ENCODE measurements around the gene VPS37D. TPM values are rescaled to one million over a fixed set of nuclear protein-coding genes. Genes with fewer than 3 reads are reported as not detected.
"Not testable (repeated sequence)": the region's sequence is repeated elsewhere in the genome, so short reads cannot be mapped to it uniquely, and the experiment has no call there.

Gene VPS37D
- total RNA-seq, 1 experiment from 2014 or later: 8.3 TPM

DNA sequence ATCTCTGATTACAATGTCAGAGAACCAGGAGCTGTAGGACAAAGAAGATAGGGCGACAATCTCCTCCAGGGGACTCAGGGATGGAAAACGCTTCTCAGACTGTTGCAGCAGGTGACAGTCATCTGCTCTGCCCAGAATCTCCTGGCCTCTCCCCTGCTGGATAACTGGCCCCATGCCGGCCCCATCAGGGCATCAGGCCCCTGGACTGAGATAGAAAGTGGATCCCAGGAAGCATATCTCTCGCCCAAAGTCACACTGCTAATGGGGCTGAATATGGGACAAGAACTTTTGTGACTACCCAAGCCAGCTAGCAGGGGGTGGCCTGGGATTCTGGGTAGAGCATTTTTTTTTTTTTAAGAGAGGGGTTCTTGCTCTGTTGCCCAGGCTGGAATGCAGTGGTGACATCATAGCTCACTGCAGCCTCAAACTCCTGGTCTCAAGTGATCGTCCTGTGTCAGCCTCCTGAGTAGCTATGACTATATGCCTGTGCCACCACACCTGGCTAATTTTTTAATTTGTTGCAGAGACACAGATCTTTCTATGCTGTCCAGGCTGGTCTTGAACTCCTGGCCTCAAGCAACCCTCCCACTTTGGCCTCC lies 22.8 kb upstream of the VPS37D start:
- no peak for DNase-seq (ENCODE audit: low spot score)
- in situ Hi-C loops (cut with HindIII; ENCODE audit: low sequenced_read_pairs): no loop called here

DNA sequence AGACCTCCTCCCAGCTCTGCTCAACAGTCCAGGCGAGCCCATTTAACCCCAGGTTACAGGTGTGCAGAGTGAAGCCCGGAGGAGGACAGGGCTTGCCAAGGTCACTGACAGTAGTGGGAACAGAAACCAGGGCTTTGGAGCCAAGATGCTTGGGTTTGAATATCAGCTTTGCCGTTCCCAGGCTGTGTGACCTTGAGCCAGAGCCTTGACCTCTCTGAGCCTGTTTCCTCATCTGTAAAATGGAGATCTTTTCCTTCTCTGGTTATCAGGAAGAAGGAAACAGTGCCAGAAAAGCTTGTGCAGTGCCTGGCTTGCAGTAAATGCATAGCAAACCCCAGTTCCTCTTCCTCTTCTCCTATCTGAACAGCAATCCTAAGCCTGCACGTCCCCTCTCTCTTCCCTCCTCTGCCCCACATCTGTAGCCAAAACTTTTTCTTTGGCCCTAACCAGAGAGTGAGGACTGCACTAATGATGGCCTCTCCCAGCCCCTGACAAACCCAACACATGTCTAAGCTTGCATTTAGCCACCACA lies 21.9 kb upstream of the VPS37D start:
- DNase-seq (ENCODE audit: low spot score): no peak
- in situ Hi-C loops (cut with HindIII; ENCODE audit: low sequenced_read_pairs): no loop called here

DNA sequence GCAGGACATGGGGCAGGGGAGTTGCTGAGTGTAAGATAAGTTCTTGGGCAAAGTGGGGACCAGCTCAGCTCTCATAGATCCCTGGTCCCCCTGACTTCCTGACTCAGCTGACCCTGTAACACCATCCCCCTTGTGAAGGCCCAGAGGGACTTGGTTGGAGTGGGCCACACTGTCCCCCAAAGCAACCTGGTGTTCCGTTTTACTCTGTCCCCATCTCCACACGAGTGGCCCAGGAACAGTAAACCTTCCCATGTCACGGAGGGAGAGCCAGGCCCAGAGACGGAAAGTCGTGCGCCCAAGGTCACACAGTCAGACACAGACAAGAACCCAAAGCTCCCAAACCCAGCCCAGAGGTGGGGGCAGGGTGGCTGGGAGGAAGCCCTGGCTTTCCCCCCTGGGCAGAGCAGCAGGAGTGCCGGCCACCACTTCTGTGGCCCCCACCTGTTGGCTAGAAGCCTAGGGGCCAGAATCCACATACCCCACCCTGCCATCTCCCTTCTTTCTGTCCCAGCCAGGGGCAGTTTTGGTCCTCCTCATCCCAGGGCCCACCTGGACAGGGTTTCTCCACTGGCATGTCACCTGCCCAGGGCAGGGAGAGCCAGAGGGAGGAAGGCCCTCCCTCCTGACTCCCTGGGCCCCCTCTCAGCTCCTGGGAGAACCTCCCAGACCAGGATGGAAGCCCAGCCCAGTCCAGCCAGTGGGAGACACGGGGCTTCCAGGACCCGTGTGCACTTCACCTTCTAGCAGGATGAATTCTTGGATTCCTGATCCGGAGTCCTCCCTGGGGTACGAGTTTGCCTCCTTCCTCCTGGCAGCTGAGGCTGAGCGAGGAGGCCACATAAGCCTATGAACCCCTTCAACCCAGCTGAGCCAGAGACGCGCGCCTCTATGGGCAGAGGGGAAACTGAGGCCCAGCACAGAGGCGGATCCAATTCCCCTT lies 20.6 kb upstream of the VPS37D start:
- in situ Hi-C loops (cut with HindIII; ENCODE audit: low sequenced_read_pairs): no loop called here
- DNase-seq (ENCODE audit: low spot score): no peak

DNA sequence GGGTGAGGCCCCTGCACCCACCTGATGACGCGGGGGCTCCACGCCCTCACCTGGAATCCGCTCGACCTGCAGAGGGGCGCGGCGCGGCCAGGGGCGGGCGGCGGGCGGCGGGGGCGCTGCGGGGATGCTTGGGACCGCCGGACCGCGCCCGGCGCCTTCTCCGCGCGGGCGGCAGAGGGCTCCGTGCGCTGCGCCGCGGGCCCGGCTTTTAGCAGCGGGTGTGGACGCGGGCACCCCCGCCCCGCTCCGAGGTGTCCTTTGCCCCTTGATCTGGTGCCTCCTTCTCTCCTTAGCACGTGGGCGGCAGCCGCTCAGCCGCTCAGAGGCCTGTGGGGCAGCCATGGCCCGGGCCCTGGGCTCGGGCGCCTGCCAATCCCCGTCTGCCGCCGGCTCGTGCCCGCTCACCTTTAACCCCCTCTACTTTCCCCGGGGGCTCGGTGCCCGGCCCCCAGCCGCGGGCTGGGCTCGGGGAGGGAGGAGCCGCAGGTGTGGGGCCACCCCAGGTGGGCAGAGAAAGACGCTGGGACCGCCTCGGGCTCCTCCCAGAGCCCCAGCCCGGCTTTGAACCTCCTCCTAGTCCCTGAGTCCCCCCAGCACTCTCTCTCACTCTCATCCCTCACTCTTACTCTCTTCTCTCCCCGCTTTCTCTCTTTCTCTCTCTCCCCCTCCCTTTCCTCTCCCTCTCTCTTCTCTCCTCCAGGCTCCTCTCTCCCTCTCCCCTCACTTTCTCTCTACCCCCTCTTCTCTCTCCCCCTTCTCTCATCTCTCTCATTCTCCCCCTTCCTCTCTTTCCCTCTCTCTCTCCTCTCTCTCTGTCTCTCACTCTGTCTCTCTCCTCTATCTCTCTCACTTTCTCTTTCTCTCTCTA lies 19.7 kb upstream of the VPS37D start:
- no peak for DNase-seq (ENCODE audit: low spot score)

DNA sequence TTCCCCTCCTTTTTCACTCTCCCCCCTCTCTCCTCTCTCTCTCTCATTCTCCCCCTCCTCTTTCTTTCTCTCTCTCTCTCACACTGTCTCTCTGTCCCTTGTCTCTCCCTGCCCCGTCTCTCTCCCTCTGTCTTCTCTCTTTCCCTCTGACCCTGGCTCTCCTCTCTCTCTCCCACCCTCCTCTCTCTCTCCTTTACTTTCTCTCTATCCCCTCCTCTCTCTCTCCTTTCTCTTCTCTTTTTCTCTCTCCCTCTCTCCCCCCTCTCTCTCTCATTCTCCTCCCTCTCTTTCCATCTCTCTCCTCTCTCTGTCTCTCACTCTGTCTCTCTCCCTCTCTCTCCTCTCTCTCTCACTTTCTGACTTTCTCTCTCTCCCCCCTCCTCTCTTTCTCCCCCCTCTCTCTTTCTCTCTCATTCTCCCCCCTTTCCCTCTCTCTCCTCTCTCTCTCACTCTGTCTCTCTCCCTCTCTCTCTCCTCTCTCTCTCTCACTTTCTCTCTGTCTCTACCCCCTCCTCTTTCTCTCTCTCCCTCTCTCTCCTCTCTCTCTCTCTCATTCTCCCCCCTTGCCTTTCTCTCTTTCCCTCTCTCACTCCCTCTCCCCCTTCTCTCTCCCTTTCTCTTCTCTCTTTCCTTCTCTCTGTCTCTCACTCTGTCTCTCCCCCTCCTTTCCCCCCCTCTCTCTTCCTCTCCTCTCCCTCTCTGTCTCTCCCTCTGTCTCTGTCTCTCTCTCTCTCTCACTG lies 18.9 kb upstream of the VPS37D start:
- in situ Hi-C loops (cut with HindIII; ENCODE audit: low sequenced_read_pairs): no loop called here
- DNase-seq (ENCODE audit: low spot score): no peak

More for the DNA sequence above, 19.7 kb upstream of the VPS37D start:
- in situ Hi-C loops (cut with HindIII; ENCODE audit: low sequenced_read_pairs): no loop called here

DNA sequence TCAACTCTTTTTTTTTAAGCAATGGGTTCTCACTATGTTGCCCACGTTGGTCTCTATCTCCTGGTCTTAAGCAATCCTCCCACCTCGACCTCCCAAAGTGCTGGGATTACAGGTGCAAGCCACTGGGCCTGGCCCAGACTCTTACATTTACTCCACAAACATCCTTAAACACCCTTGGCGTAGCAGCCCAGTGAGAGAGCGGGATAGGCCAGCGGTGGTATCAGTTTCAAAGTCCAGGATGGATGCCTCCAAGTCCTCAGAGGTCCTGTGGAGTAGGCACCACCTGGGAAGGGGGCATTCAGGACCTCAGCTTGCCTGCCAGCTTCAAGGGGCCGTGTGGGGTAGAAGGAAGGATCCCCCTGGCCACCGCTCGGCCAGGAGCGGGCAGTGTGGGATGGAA lies 18.1 kb upstream of the VPS37D start:
- no peak for DNase-seq (ENCODE audit: low spot score)
- in situ Hi-C loops (cut with HindIII; ENCODE audit: low sequenced_read_pairs): no loop called here

DNA sequence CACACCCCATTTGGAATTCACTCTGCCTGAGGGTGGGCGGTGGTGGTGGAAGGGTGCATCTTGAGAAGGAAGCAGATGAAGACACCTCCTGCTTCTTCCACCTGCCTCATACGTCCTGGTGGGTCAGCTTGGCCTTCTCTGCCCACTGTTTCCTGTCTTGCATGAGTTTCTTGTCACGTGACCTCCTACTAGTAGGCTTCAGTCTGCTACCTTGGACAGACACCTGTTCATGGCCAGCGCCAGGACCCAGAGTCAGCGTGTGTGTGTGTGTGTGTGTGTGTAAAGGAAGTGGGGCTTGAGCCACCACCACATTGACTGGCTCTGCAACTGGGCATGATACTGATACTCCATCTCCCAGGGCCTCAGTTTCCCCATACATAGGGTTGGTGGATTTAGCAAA lies 17.1 kb upstream of the VPS37D start:
- in situ Hi-C loops (cut with HindIII; ENCODE audit: low sequenced_read_pairs): no loop called here
- DNase-seq (ENCODE audit: low spot score): no peak

DNA sequence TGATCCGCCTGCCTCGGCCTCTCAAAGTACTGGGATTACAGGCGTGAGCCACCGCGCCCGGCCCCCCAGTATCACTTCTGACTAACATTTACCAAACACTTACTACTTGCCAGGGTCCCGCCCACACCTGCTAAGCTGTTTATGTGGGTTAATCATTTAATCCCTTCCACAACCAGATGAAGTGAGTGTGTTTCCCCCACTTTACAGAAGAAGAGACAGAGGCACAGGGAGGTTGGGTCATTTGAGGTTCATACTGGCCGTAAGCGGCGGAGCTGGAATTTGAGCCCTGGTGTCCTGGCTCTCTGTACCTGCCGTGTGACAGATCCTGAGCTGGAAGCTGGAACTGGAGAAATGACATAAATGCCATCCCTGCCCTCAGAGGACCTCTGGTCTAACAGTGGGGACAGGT lies 15.1 kb upstream of the VPS37D start:
- DNase-seq (ENCODE audit: low spot score): no peak
- in situ Hi-C loops (cut with HindIII; ENCODE audit: low sequenced_read_pairs): no loop called here

DNA sequence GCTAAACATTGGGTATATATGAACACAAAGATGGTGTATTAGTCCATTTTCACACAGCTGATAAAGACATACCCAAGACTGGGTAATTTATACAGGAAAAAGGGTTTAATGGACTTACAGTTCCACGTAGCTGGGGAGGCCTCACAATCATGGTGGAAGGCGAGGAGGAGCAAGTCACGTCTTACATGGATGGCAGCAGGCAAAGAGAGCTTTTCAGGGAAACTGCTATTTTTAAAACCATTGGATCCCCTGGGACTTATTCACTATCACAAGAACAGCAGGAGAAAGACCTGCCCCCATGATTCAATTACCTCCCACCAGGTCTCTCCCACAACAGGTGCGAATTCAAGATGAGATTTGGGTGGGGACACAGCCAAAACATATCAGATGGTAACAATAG lies 12.3 kb upstream of the VPS37D start:
- DNase-seq (ENCODE audit: low spot score): not testable (repeated sequence)

DNA sequence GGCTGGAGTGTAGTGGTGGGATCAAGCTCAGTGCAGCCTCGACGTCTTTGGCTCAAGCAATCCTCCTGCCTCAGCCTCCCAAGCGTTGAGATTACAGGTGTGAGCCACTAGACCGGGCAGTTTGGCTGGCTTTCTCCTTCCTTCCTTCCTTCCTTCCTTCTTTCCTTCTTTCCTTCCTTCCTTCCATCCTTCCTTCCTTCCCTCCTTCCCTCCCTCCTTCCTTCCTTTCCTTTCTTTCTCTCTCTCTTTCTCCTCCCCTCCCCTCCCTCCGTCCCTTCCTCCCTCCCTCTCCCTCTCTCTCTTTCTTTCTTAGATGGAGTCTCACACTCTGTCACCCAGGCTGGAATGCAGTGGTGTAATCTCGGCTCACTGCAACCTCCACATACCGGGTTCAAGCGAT lies 7.6 kb upstream of the VPS37D start:
- in situ Hi-C loops (cut with HindIII; ENCODE audit: low sequenced_read_pairs): no loop called here

More for the DNA sequence above, 12.3 kb upstream of the VPS37D start:
- in situ Hi-C loops (cut with HindIII; ENCODE audit: low sequenced_read_pairs): not testable (repeated sequence)

DNA sequence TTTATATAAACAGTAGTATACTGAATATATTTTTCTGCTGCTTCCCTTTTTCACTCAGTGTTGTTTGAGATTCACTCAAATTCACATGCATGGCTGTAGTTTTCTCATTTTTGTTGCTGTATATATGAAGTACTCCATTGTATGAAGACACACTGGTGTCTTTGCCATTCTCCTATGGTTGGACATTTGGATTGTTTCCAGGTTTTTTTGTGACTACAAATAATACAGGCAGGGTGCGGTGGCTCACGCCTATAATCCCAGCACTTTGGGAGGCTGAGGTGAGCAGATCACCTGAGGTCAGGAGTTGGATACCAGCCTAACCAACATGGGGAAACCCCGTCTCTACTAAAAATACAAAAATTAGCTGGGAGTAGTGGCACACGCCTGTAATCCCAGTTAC lies 7.0 kb upstream of the VPS37D start:
- DNase-seq (ENCODE audit: low spot score); in situ Hi-C loops (cut with HindIII; ENCODE audit: low sequenced_read_pairs): not testable (repeated sequence)

More for the DNA sequence above, 7.6 kb upstream of the VPS37D start:
- no peak for DNase-seq (ENCODE audit: low spot score)

DNA sequence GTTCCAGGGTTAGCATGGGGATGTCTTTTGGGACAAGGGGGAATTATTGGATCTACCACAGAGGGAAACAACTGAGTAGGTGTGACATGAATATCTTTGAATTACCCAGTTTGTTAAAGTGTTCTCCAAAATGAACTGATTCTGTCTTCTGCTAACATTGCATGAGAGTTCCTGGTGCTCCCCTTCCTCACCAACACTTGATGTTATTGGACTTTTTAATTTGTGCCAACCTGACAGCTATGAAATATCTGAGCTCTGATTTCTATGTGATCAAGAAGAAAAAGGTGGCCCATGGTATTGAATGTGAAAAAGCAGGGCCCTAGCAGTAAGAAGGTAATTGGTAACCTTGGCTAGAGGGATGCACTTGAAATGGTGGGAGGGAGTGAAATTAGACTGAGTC lies 4.6 kb upstream of the VPS37D start:
- DNase-seq (ENCODE audit: low spot score): no peak
- in situ Hi-C loops (cut with HindIII; ENCODE audit: low sequenced_read_pairs): no loop called here

DNA sequence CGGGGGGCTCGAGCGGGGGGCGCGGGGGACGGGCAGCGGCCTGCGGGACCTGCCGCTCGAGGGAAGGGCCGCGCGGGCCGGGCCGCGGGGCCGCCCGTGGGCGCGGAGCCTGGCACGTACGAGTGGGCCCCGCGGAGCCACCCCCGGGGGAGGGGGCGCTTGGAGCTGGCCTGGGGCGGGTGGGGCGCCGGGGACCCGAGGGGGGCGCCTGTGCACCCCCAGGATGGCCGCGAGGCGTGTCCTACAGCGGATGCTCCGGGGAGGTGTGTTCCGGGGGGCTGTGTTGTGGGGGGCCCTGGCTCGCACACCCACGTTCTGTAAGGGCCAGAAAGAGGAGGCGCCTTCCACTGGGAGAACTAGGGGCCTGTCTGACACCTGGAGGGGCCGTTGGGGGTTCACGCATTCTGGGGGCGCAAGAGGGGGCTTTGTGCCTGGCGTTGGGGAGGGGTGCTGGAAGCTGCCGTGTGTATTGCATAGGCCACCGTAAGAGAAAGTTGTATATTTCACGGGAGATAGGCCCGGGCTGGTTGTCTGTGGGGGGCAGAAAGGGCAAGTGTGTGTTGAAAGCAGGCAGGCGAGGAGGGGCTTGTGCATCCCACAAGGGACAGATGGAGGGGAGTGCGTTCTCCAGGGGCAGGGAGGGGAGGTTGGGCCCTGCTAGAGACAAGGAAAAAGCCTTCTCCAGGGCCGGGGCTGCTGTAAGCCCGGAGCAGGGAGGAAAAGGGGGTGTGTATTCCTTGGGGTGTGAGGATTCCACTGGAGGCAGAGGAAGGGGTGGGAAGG lies 663 bp downstream of the VPS37D start:
- in situ Hi-C loops (cut with HindIII; ENCODE audit: low sequenced_read_pairs): no loop called here
- DNase-seq (ENCODE audit: low spot score): peak; percentile 32

DNA sequence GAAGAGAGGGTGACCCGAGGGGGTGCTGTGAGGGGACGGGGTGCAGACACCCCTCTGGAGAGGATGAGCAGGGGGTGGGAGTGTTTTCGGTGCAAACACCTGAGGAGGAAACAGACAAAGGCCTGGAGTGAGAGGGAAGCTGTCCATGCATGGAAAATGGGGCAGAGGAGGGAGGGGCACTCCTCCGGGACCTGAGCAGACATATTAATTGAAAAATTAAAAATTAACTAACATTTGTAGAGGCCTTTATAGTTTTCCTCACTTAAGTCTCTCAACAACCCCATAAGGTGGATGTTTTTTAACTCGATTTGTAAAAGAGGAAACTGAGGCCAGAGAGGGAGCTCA lies 1.2 kb downstream of the VPS37D start:
- in situ Hi-C loops (cut with HindIII; ENCODE audit: low sequenced_read_pairs): no loop called here

DNA sequence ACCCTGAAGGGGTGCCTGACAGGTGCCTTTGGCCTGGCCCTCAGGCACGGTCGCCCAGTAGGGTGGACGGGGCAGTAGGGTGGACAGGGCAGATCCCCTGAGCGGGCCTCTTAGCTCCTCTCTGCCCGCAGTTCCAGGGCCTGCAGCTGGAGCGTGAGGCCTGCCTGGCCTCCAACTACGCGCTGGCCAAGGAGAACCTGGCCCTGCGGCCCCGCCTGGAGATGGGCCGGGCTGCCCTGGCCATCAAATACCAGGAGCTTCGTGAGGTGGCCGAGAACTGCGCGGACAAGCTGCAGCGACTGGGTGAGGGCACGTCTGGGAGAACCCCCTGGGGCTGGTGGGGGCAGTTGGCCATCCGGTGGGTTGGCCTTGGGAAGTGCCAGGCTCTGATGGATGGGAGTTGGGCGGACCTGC lies 1.7 kb downstream of the VPS37D start:
- DNase-seq (ENCODE audit: low spot score): no peak
- in situ Hi-C loops (cut with HindIII; ENCODE audit: low sequenced_read_pairs): no loop called here

More for the DNA sequence above, 1.2 kb downstream of the VPS37D start:
- DNase-seq (ENCODE audit: low spot score): no peak

DNA sequence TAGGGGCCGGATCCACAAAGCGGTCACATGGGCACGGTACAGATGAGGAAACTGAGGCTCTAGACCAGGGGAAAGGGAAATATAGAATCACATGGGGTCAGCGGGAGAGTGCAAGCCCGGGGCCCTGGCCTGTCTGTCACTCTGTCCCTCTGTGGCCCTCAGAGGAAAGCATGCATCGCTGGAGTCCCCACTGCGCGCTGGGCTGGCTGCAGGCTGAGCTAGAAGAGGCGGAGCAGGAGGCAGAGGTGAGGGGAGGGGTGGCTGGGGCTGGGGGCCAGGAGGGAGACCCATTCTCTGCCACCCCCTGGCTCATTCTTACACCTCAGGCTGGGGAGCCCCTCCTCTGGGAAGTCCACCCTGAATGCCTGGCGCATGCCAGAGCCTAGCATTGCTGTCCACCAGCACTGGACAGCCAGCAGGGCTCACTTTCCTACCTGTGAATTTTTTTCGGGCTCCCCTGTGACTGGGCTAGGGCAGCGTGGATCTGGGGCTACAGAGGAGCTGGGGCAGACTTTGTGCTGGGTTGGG lies 2.3 kb downstream of the VPS37D start:
- in situ Hi-C loops (cut with HindIII; ENCODE audit: low sequenced_read_pairs): no loop called here
- DNase-seq (ENCODE audit: low spot score): no peak

DNA sequence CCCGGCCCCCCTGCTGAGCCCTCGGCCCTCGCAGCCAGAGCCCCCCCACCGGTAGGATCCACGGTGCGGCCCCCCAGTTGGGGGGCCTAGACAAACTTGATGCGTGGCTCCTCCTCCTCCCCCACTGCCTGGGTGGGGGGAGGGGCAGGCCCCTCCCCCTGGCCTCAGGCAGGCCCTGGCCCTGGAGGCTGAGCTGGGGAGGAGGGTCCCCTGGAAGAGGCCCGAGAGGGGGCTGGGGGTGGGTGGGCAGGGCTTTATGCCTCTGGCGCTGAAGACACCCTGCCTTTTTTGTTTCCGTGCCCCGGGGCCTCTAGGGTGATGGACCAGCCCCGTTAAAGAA lies 3.7 kb downstream of the VPS37D start:
- DNase-seq (ENCODE audit: low spot score): no peak

DNA sequence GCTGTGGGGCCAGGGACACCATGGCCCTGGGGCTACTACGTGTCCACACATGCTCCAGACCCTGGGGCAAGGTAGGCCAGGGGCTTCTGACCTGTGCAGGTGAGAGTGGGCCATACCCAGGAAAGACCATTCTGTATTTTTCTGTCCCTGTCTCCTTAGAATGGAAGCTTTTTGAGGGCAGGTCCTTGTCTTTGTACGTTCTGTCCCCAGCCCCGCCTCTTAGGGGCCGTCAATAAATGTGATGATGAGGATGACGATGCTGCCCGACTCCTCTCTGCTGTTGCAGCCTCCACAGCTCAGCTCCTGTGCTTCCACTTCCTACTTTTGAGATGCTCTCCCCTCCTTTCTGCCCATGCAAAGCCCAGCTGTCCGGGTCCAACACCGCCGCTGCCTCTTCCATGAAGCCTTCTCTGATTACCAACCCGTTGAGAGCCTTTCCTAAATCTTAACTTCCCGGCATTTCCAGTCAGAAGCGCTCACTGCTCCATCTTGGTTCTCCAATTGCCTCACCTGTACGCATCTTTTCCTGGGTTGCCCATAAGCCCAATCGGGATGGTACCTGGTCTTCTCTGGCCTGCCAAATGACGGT lies 4.3 kb downstream of the VPS37D start:
- DNase-seq (ENCODE audit: low spot score): no peak
- in situ Hi-C loops (cut with HindIII; ENCODE audit: low sequenced_read_pairs): no loop called here

More for the DNA sequence above, 3.7 kb downstream of the VPS37D start:
- in situ Hi-C loops (cut with HindIII; ENCODE audit: low sequenced_read_pairs): no loop called here

Measured in G401 (cell line).